Activated CD4-positive, alpha-beta T cell treated with anti-CD3 and anti-CD28 coated beads for 4 hours (primary cell): ENCODE data around the gene SCART1.
"Not testable (repeated sequence)": the region's sequence is repeated elsewhere in the genome, so short reads cannot be mapped to it uniquely, and the experiment has no call there.

Experiments
- DNase-seq, 2 donors: peaks; one replicate each; pipeline ENCODE4 v3.0.0-alpha.2; 2020

The SCART1 gene

DNA sequence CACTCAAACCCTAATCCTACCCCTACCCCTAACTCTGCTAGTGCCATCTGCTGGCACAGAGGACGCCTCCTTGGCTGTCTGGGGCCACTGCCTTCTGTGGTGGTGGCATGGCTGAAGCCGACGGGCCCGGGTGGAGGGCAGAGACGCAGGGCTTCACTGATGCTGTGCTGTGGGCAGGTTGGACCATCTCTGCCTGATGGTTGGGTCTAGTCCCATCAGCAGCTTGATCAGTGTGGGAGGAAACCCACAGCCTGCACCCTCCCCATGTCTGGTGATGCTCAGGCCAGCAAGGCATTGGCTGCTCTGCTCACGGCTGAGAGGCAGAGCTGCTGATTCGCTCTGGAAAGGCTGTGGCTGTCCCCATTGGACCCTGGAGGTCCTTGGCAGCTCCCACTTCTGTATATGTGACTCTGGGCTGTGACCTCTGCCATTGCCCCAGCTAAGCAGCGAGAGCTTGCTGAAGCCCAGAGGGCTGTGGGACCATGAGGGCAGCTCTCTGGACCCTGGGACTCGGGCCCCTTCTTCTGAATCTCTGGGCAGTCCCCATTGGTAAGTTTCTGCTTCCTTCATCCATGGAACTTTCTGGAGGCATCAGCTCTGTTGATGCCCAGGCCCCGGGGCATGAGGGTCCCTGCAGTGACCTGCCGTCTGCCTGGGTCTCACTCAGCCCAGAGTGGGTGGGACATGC is at the start of gene SCART1:
Gene SCART1, plus strand, starts transcription at position 430 of the 688 bp plus-strand sequence. Its CDS starts 53 bp downstream, at position 483.
- no peak for DNase-seq

DNA sequence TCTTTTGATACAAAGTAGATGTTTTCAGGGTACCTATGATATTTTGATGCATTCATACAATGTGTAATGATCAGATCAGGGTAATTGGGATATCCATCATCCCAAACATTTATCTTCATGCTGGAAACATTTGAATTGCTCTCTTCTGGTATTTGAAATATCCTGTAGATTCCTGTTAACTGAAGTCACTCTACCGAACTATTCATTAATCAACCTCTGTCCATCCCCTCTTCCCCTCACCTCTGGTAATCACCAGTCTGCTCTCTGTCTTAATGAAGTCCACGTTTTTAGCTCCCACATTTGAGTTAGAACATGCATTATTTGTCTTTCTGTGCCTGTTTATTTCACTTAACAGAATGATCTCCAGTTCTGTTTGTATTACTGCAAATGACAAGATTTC is 48.5 kb upstream of the SCART1 start:
- no peak for DNase-seq

DNA sequence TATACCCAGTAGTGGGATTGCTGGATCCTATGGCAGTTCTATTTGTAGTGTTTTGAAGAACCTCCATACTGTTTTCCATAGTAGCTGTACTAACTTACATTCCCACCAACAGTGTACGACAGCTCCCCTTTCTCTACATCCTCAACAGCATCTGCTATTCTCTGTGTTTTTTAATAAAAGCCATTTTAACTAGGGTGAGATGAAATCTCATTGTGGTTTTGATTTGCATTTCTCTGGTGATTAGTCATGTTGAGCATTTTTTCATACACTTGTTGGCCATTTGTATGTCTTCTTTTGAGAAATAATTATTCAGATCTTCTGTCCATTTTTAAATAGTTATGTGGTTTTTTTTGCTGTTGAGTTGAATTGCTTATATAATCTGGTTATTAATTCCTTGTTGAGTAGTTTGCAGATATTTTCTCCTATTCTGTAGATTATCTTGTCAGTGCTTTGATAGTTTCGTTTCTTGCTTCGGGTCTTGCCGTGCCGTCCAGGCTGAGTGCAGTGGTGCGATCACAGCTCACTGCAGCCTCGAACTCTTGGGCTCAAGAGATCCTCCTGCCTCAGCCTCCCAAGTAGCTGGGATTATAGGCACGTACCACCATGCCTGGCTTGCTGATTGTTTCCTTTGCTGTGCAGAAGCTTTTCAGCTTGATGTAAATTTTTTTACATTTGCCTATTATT is 47.8 kb upstream of the SCART1 start:
- DNase-seq = no peak

- DNase-seq = no peak
Observed at GRCh38 chr10:133411523-133412380, 42.0 kb upstream of the SCART1 start.

DNA sequence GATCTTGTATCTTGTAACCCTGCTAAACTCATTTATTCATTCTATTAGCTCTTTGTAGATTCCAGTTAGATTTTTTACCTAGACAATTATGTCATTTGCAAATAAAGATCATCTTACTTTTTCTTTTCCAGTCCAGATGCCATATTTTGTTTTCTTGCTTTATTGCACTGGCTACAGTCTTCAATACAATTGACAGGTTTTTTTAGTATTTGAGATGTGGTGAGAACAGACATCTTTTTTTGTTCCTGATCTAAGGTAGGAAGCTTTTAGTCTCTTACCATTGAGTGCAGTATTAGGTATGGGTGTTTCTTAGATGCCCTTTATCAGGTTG is 41.4 kb upstream of the SCART1 start:
- no peak for DNase-seq

DNA sequence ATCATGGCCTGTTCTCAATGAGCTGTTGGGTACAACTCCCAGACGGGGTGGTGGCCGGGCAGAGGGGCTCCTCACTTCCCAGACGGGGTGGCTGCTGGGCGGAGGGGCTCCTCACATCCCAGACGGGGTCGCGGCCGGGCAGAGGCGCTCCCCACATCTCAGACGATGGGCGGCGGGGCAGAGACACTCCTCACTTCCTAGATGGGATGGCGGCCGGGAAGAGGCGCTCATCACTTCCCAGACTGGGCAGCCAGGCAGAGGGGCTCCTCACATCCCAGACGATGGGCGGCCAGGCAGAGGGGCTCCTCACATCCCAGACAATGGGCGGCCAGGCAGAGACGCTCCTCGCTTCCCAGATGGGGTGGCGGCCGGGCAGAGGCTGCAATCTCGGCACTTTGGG is 39.3 kb upstream of the SCART1 start:
- not testable (repeated sequence) for DNase-seq

GRCh38 chr10:133415752-133416151 is 38.0 kb upstream of the SCART1 start:
- no peak for DNase-seq

DNA sequence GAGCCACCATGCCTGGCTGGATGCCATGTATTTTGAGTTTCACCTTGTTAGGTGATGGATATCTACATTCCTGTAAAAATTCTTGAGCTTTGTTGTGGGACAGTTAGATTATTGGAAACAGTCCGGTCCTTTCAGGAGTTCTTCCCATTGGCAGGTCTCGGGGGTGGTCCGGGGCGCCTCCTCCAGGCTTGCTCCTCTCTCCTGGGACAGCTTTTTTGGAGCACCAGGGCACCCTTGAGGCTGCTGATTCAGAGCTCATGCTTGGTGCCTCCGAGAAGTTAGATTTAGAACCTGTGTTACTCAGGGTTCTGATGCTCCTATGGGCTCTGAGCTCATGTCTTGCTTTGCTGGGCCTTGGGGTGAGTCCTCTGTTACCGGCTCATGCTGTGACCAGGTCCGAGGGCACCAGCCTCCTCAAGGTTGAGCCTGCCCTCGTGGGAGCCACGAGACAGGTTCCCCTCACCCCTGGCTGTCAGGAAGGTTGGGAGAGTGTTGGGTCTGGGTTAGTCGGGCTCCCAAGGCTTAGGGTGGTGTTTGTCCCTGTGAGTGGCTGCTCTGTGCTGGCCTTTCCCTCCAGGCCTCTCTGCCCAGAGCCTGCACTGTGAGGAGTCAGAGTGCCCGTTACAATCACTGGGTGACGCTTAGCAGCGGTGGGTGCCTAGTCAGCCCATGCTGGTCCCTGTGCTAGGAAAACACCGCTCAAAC is 35.3 kb upstream of the SCART1 start:
- no peak for DNase-seq

DNA sequence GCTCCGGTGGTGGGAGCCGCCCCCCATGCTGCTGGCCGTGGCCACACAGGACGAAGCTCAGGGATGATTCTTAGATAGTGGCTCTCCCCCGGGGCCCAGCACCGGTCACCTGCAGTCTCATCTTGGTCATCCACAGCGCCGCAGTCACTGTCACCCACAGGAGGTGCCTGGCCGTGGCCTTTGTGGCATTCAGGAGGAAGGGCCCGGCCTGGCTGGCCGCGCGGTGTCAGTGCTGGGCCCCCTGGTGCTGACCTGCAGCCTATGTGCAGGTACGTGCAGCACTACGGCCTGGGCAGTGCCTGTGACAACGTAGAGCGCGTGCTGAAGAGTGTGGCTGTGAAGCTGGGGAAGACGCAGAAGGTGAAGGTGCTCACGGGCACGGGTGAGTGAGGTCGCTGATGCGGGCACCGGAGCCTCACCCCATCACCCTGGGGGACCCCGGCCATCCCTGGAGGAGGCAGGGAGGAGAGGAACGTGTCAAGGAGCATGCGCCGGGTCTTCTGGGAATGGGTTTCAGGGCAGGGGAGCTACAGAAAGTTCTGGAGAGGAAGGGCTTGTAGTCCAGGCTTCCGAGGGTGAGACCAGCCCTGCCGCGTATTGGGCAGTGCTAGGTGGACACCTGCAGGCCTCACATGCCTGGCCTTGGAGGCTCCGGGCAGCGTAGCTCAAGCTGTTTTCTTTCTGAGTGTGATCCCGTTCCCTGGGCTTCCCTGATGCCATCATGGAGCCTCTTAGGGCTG is 34.4 kb upstream of the SCART1 start:
- DNase-seq = no peak

- DNase-seq = no peak
Observed at GRCh38 chr10:133420028-133420427, 33.7 kb upstream of the SCART1 start.

- DNase-seq = no peak
Observed at GRCh38 chr10:133420579-133420978, 33.2 kb upstream of the SCART1 start.

- DNase-seq = no peak
Observed at GRCh38 chr10:133421336-133422222, 32.2 kb upstream of the SCART1 start.

GRCh38 chr10:133422223-133422806 is 31.4 kb upstream of the SCART1 start:
- no peak for DNase-seq

GRCh38 chr10:133422807-133423771 is 30.7 kb upstream of the SCART1 start:
- DNase-seq = no peak

DNA sequence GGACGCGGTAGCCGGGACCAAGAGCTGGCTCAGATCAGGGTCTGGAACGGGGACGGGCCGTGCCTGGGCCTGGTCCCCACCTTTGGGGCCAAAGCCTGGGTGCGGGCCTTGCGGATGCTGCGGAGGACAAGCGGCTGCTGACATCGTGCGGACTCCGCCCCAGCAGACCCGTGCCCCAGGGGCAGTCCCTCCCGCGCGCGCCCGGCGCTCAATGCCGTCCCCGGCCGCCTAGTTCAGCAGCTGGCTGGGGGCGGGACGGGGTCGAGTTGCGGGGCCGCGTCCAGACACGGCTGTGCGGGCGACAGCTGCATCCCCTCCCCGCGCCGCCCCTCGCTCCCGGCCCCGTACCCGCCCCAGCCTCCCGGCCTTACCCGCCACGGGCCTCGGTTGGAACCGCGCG is 29.6 kb upstream of the SCART1 start:
- not testable (repeated sequence) for DNase-seq

DNA sequence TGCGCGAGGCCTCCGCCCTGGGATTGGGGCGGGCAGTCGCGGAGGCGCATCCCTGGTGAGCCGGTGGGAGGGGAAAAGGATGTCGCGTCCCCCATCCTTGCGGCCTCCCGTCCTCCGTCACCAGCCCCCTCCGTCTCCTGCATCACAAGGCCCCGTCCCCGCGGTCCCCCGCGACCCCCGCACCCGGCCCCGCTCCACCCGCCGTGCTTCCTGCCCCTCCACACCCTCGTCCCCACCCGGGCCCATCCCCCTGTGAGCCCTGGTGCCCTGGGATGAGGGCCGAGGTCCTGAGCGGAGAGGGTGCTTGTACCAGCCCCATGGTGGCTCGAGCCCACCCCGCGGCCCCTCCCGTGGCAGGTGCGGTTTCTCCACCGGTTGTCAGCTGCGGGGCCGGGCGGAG is 29.1 kb upstream of the SCART1 start, which contains the start of gene SPRN:
Gene SPRN, minus strand, starts transcription at position 25 of the 400 bp plus-strand sequence. CDS start 944 bp downstream, outside the sequence.
- DNase-seq = not testable (repeated sequence)

- DNase-seq = not testable (repeated sequence)
Observed at GRCh38 chr10:133429571-133429970, 24.2 kb upstream of the SCART1 start.

GRCh38 chr10:133431888-133432613 is 21.7 kb upstream of the SCART1 start:
- not testable (repeated sequence) for DNase-seq

DNA sequence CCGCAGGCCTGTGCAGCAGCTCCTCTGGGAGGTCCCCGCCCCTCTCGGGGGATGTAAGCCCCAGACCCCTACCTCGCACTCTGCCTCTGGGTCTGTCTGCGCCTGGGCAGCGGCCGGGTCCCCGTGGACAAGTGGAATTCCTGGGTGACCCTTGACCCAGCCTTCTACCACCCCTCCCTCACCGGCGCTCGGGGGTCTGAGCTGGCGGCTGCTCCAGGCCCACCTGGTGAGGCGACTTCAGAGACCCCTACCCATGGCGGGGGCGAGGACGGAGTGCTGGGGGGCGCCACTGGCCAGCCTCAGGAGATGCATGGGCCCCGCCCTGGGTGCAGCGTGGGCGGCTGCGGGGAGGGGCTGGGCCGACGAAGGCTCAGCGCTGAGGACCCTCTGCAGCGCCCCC is 21.0 kb upstream of the SCART1 start:
- DNase-seq = not testable (repeated sequence)
